Upper lobe of right lung (tissue), 1 donor: ENCODE data around the gene PRKG1. TPM values are rescaled to one million over a fixed set of nuclear protein-coding genes. Genes with fewer than 3 reads are reported as not detected.

Experiments used
- ATAC-seq: fragments of 200-7000 bp; cut with Tn5 transposase; one replicate; pipeline ENCODE4 v1.9.1; 2020; ENCODE audit warnings: mild to moderate bottlenecking, moderate library complexity
- DNase-seq: peaks from one replicate; pipeline ENCODE4 v3.0.0-alpha.2; 2020
- H3K27ac ChIP-seq: fragments of 200-600 bp; one replicate; pipeline ENCODE4 v1.8.0; 2022
- H3K27me3 ChIP-seq: fragments of 200-600 bp; one replicate; pipeline ENCODE4 v1.8.0; 2022; ENCODE audit warnings: mild to moderate bottlenecking
- H3K36me3 ChIP-seq: fragments of 200-600 bp; one replicate; pipeline ENCODE4 v1.8.0; 2022
- H3K4me1 ChIP-seq: fragments of 200-600 bp; one replicate; pipeline ENCODE4 v1.8.0; 2022
- H3K4me3 ChIP-seq: fragments of 200-600 bp; one replicate; pipeline ENCODE4 v1.8.0; 2022; ENCODE audit warnings: mild to moderate bottlenecking
- H3K9me3 ChIP-seq: fragments of 200-600 bp; one replicate; pipeline ENCODE4 v1.8.0; 2022
- intact Hi-C: fragments of 100-400 bp; cut with DNase I; formaldehyde crosslinking; loops from one replicate; pipeline ENCODE4 v1.11.0; 2022
- total RNA-seq: library from RNA; stranded (reverse); fragmentation: NEBNext Ultra II Directional; extraction: Animal tissue kit (Norgen Biotek cat#: 25700); gene quantifications from one replicate; pipeline ENCODE4 v1.2.1, GENCODE V29; 2021
- TF ChIP-seq, protein P1 (sequence below): fragments of 200-600 bp; IDR thresholded peaks from one replicate; pipeline ENCODE4 v1.8.0; 2022; ENCODE audit warnings: antibody characterized with exemption
- donor health status: DM: no; HTN: yes; CAD: no; lungs with severe emphysema.

Gene PRKG1
- total RNA-seq, 1 donor from 2014 or later: 30.0 TPM

DNA sequence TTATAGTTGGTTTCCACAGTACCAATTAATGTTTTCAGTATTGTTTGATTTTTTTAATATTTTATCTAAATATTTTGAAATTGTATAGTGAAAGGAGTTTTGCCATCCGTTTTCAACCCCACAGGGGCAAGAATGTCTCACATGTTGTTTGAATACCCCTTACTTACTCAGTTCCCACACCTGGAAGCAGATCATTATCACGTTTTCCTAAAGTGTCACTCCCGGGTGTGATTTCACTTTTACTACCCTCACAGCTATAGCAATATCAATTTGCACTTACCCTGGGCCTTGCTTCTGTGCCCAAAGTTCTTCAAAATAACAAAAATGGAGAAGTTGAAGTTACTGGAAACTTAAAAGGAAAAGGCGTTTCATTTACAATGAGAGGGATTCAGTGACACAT lies 397.0 kb downstream of the PRKG1 start:
- H3K36me3 ChIP-seq: no peaks in the 10 kb centered on the region
- H3K4me3 ChIP-seq: no peak overlapping the region
- no peaks in the 10 kb centered on the region for H3K9me3 ChIP-seq
- no peak overlapping the region for H3K27ac ChIP-seq
- peaks cover 7% of the 10 kb centered on the region for H3K4me1 ChIP-seq
- DNase-seq: no peak
- no peak for ATAC-seq
- TF ChIP-seq, protein P1, sequence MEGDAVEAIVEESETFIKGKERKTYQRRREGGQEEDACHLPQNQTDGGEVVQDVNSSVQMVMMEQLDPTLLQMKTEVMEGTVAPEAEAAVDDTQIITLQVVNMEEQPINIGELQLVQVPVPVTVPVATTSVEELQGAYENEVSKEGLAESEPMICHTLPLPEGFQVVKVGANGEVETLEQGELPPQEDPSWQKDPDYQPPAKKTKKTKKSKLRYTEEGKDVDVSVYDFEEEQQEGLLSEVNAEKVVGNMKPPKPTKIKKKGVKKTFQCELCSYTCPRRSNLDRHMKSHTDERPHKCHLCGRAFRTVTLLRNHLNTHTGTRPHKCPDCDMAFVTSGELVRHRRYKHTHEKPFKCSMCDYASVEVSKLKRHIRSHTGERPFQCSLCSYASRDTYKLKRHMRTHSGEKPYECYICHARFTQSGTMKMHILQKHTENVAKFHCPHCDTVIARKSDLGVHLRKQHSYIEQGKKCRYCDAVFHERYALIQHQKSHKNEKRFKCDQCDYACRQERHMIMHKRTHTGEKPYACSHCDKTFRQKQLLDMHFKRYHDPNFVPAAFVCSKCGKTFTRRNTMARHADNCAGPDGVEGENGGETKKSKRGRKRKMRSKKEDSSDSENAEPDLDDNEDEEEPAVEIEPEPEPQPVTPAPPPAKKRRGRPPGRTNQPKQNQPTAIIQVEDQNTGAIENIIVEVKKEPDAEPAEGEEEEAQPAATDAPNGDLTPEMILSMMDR: no peak
- H3K27me3 ChIP-seq: no peaks in the 10 kb centered on the region
- intact Hi-C loops: no loop called here

DNA sequence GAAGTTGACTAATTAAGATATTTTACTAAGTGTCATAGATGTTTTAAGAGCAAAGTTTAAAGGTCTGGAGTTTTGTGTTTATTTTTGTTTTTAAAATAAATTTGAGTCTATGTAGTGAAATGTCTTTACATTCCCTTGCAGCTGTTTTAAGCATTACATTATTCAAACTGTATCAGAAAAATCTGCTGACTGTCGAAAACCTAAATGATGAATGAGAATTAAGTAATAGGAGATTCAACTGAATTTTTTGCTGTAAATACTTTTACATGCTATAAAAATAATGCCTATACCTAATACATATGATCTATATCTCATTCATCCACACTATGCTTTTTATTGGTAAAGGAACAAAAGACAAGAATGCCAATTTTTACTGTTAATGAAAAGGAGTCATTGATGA lies 397.9 kb downstream of the PRKG1 start:
- Histone ChIP-seq H3K4me3 (no peak overlapping the region), H3K36me3 (no peaks in the 10 kb centered on the region), H3K9me3 (no peaks in the 10 kb centered on the region), H3K27me3 (no peaks in the 10 kb centered on the region), H3K4me1 (no peaks in the 10 kb centered on the region), H3K27ac (no peak overlapping the region)
- DNase-seq (no peak), ATAC-seq (no peak)
- intact Hi-C loops: no loop called here
- TF ChIP-seq, protein P1: no peak

DNA sequence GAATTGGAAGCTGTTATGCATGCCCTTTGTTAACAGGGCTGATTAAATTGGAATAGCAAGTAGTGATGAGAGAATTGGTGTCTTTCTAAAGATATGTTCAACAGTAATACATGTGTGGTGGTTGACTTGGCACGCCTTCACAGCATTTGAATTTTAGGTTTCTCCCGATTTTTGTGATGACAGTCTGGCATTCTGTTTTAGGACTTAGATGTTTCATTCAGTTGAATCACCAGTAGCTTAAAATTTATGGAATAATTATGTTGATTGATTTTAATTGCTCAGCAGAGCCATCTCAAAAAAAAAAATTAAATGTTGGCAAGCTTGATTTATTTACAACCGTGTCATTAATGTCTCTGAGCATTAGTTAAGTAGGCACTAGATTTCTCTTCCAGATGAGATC lies 405.4 kb downstream of the PRKG1 start:
- H3K27ac ChIP-seq: no peak overlapping the region
- H3K9me3 ChIP-seq: no peaks in the 10 kb centered on the region
- intact Hi-C loops: no loop called here
- TF ChIP-seq, protein P1: no peak
- H3K36me3 ChIP-seq: no peaks in the 10 kb centered on the region
- H3K4me3 ChIP-seq: no peak overlapping the region
- DNase-seq: no peak
- no peak for ATAC-seq
- H3K4me1 ChIP-seq: no peaks in the 10 kb centered on the region
- H3K27me3 ChIP-seq: no peaks in the 10 kb centered on the region

DNA sequence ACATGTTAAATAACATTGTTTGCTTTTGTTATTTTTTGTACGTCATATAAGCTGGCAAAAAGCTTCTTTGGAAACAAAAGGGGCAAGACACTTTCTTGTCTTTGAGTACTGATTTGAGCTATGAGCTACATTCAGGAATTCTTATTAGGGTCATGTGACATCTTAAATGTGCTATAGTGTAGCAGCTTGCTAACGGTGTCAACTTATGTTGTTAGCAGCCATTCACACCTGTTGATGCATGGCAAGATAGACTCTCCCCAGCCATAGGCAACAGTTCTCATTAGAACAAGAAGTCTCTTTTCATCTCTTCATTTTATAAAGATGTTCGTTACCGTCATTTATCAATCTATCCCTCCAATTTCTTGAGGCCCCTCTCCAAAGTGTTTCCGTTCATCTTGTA lies 411.4 kb downstream of the PRKG1 start:
- TF ChIP-seq, protein P1: no peak
- Histone ChIP-seq H3K36me3 (no peaks in the 10 kb centered on the region), H3K4me3 (no peak overlapping the region), H3K27ac (no peak overlapping the region), H3K4me1 (no peaks in the 10 kb centered on the region), H3K9me3 (no peaks in the 10 kb centered on the region), H3K27me3 (no peaks in the 10 kb centered on the region)
- no peak for ATAC-seq
- intact Hi-C loops: no loop called here
- DNase-seq: no peak

DNA sequence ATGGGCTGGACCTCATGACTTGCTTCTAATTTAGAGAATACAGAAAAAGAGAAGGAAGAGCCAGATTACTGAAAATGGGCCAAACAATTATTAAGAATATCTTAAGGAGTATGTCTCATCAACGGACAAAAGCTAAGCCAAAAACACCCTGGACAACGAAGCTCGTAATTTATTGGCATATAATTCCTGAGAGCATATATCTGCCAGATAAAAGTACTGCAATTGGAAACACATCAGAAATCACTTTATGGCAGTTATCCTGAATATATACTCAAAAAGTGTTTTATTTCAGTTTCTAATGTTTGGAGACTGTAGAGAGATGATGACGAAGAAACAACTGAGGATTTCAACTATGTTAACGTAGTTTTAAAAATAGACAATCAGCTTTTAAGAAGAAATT lies 413.3 kb downstream of the PRKG1 start:
- Histone ChIP-seq H3K36me3 (no peaks in the 10 kb centered on the region), H3K4me1 (no peaks in the 10 kb centered on the region), H3K27me3 (no peaks in the 10 kb centered on the region), H3K9me3 (no peaks in the 10 kb centered on the region), H3K27ac (no peak overlapping the region), H3K4me3 (no peak overlapping the region)
- TF ChIP-seq, protein P1: no peak
- ATAC-seq (no peak), DNase-seq (no peak)
- intact Hi-C loops: no loop called here

DNA sequence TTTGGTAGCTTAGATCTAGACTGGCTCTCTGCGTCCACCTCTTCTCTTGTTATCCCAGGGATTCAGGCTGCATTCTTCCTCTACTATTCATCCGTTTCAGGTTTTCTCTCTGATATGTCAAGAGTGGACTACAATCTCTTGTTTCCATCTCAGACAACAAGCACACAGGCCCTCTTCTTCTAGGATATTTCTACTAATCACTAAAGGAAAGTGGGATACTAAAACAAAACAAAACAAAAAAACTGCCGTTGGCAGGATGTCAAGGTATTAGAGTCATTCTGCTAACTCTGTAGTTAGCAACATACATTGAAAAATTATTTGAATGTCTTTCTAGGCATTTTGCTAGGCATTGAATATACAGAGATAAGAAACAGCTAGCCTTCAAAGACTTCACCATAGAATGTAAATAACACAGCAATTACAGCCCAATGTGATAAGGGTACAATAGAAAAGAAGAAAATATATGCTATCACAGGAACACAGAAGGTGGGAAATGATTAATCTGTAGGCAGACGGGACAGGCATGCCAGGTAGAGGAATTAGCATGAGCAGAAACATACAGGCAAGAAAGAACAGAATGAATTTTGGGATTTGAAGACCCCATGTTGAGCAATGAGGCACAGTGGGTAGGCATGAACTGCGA lies 414.6 kb downstream of the PRKG1 start:
- Histone ChIP-seq H3K27ac (no peak overlapping the region), H3K9me3 (no peaks in the 10 kb centered on the region), H3K4me3 (no peak overlapping the region), H3K36me3 (no peaks in the 10 kb centered on the region), H3K27me3 (no peaks in the 10 kb centered on the region), H3K4me1 (no peaks in the 10 kb centered on the region)
- intact Hi-C loops: no loop called here
- TF ChIP-seq, protein P1: no peak
- DNase-seq (no peak), ATAC-seq (no peak)
